IMR-90 (cell line): ENCODE measurements around the gene PRR29. TPM values are rescaled to one million over a fixed set of nuclear protein-coding genes. Genes with fewer than 3 reads are reported as not detected.

ENCODE experiments used
- ATAC-seq: fragments of 200-7000 bp; cut with Tn5 transposase; 2 replicates; pipeline ENCODE4 v1.9.1; 2020; ENCODE audit warnings: low read depth, mild to moderate bottlenecking, moderate library complexity
- BruUV-seq: library from RNA; stranded (reverse); fragments of 400-500 nt; replicated peaks from 2 replicates; lab custom pipeline; 2021; lab: Mats Ljungman, UMichigan
- CTCF ChIA-PET: fragments of 300-600 bp; formaldehyde crosslinking; extraction: SDS; loops from one replicate; lab custom pipeline; 2021; ENCODE audit warnings: antibody characterized with exemption; lab: Yijun Ruan, JAX
- POLR2A ChIA-PET: fragments of 300-600 bp; sonication (Branson Sonifier 250); formaldehyde crosslinking; loops from one replicate; lab custom pipeline; 2022; ENCODE audit warnings: antibody characterized with exemption; ENCODE audit not compliant: unreplicated experiment; lab: Charles Lee
- DNase-seq: peaks from one replicate; pipeline ENCODE4 v3.0.0; 2013
- H2AFZ ChIP-seq: replicated peaks from 2 replicates; pipeline ENCODE3; 2013; ENCODE audit warnings: low read length, mild to moderate bottlenecking; ENCODE audit not compliant: poor library complexity
- H2AK5ac ChIP-seq: 2 replicates; pipeline ENCODE4 v1.6.1; 2013; ENCODE audit warnings: low read depth, low read length, inconsistent platforms
- H2AK9ac ChIP-seq: replicated peaks from 2 replicates; pipeline ENCODE3; 2013; ENCODE audit warnings: mild to moderate bottlenecking, low read depth, low read length, moderate library complexity; ENCODE audit not compliant: poor library complexity
- H2BK120ac ChIP-seq: 2 replicates; pipeline ENCODE4 v1.6.1; 2013; ENCODE audit warnings: low read depth, low read length, inconsistent platforms
- H2BK15ac ChIP-seq: 3 replicates; pipeline ENCODE4 v1.6.1; 2013; ENCODE audit warnings: low read depth, low read length, inconsistent platforms
- H2BK20ac ChIP-seq: 2 replicates; pipeline ENCODE4 v1.6.1; 2013; ENCODE audit warnings: low read depth, mild to moderate bottlenecking, inconsistent platforms, low read length, moderate library complexity
- H2BK5ac ChIP-seq: 2 replicates; pipeline ENCODE4 v1.6.1; 2013; ENCODE audit warnings: mild to moderate bottlenecking, low read depth, low read length, inconsistent platforms; ENCODE audit not compliant: poor library complexity, severe bottlenecking
- H3K14ac ChIP-seq: replicated peaks from 2 replicates; pipeline ENCODE4 v1.6.1; 2013; ENCODE audit warnings: low read depth, low read length, inconsistent platforms
- H3K18ac ChIP-seq: 2 replicates; pipeline ENCODE4 v1.6.1; 2013; ENCODE audit warnings: low read depth, low read length, control low read depth
- H3K23ac ChIP-seq: 2 replicates; pipeline ENCODE4 v1.6.1; 2013; ENCODE audit warnings: low read depth, low read length, inconsistent platforms
- H3K27ac ChIP-seq: 2 replicates; pipeline ENCODE4 v1.5.1; 2013; ENCODE audit warnings: mild to moderate bottlenecking, control low read depth, low read length; ENCODE audit not compliant: insufficient read depth
- H3K27me3 ChIP-seq: 2 replicates; pipeline ENCODE4 v1.6.1; 2013; ENCODE audit warnings: low read length; ENCODE audit not compliant: control insufficient read depth, insufficient read depth
- H3K36me3 ChIP-seq: 2 replicates; pipeline ENCODE4 v1.6.1; 2013; ENCODE audit warnings: low read length, mixed read lengths; ENCODE audit not compliant: control insufficient read depth, insufficient read depth
- H3K4ac ChIP-seq: 2 replicates; pipeline ENCODE4 v1.6.1; 2013; ENCODE audit warnings: low read depth, low read length, inconsistent platforms
- H3K4me1 ChIP-seq: 2 replicates; pipeline ENCODE4 v1.6.1; 2013; ENCODE audit warnings: low read length, mixed read lengths; ENCODE audit not compliant: control insufficient read depth, insufficient read depth
- H3K4me2 ChIP-seq: 2 replicates; pipeline ENCODE4 v1.6.1; 2013; ENCODE audit warnings: low read depth, mild to moderate bottlenecking, control low read depth, low read length, moderate library complexity
- H3K4me3 ChIP-seq: 2 replicates; pipeline ENCODE4 v1.5.1; 2013; ENCODE audit warnings: low read depth, mild to moderate bottlenecking, control low read depth, low read length, moderate library complexity; ENCODE audit not compliant: insufficient read depth
- H3K56ac ChIP-seq: 2 replicates; pipeline ENCODE4 v1.6.1; 2013; ENCODE audit warnings: low read length, inconsistent platforms; ENCODE audit not compliant: insufficient read depth; ENCODE audit errors: extremely low read depth
- H3K79me1 ChIP-seq, 2 experiments: 2 replicates each; pipeline ENCODE4 v1.6.1; 2013; ENCODE audit warnings: low read length in 2 of 2, inconsistent platforms in 1 of 2, low read depth in 1 of 2
- H3K9ac ChIP-seq: 2 replicates; pipeline ENCODE4 v1.6.1; 2013; ENCODE audit warnings: low read depth, low read length, control low read depth
- H3K9me1 ChIP-seq: 2 replicates; pipeline ENCODE4 v1.6.1; 2013; ENCODE audit warnings: low read length, inconsistent platforms; ENCODE audit not compliant: insufficient read depth
- H3K9me3 ChIP-seq: 2 replicates; pipeline ENCODE4 v1.6.1; 2013; ENCODE audit warnings: low read length; ENCODE audit not compliant: control insufficient read depth, insufficient read depth
- H4K20me1 ChIP-seq: 2 replicates; pipeline ENCODE4 v1.6.1; 2013; ENCODE audit warnings: low read length, inconsistent platforms; ENCODE audit not compliant: insufficient read depth
- H4K5ac ChIP-seq: 2 replicates; pipeline ENCODE4 v1.6.1; 2013; ENCODE audit warnings: mild to moderate bottlenecking, low read depth, low read length, control low read depth
- H4K8ac ChIP-seq, 2 experiments: 2 replicates each; pipeline ENCODE4 v1.6.1; 2013; ENCODE audit warnings: low read depth in 2 of 2, low read length in 2 of 2, control low read depth in 1 of 2, inconsistent platforms in 1 of 2
- H4K91ac ChIP-seq: 2 replicates; pipeline ENCODE4 v1.6.1; 2013; ENCODE audit warnings: low read depth, low read length, inconsistent platforms; ENCODE audit not compliant: insufficient read depth
- BHLHE40 ChIP-seq: fragments of 150-350 bp; IDR thresholded peaks from 2 replicates; pipeline ENCODE4 v1.6.1; 2016; ENCODE audit warnings: mild to moderate bottlenecking, low read depth, low read length
- CEBPB ChIP-seq: IDR thresholded peaks from 2 replicates; pipeline ENCODE4 v1.6.1; 2012; ENCODE audit warnings: low read depth, low read length, improper control_type of control experiment
- CHD1 ChIP-seq: IDR thresholded peaks from 2 replicates; pipeline ENCODE4 v1.6.1; 2012; ENCODE audit warnings: low read depth, low read length, improper control_type of control experiment
- CTCF ChIP-seq: conservative IDR thresholded peaks from 2 replicates; pipeline ENCODE4 v1.5.1; 2012; ENCODE audit warnings: mild to moderate bottlenecking, low read depth, low read length, improper control_type of control experiment
- ELK1 ChIP-seq: fragments of 150-350 bp; IDR thresholded peaks from 2 replicates; pipeline ENCODE4 v1.6.1; 2016; ENCODE audit warnings: low read depth, mild to moderate bottlenecking, low read length, moderate library complexity, borderline replicate concordance
- FOS ChIP-seq: fragments of 150-350 bp; IDR thresholded peaks from 2 replicates; pipeline ENCODE4 v1.6.1; 2016; ENCODE audit warnings: low read depth, low read length
- MAFK ChIP-seq: IDR thresholded peaks from 2 replicates; pipeline ENCODE4 v1.6.1; 2012; ENCODE audit warnings: low read depth, low read length, improper control_type of control experiment
- MAZ ChIP-seq: IDR thresholded peaks from 2 replicates; pipeline ENCODE4 v1.6.1; 2012; ENCODE audit warnings: low read depth, mild to moderate bottlenecking, low read length, improper control_type of control experiment, moderate library complexity, borderline replicate concordance
- MXI1 ChIP-seq: IDR thresholded peaks from 2 replicates; pipeline ENCODE4 v1.6.1; 2012; ENCODE audit warnings: low read depth, mild to moderate bottlenecking, low read length, moderate library complexity, borderline replicate concordance
- NFE2L2 ChIP-seq: fragments of 150-350 bp; IDR thresholded peaks from 2 replicates; pipeline ENCODE4 v1.6.1; 2016; ENCODE audit warnings: low read depth, mild to moderate bottlenecking, low read length
- POLR2A ChIP-seq: IDR thresholded peaks from 2 replicates; pipeline ENCODE4 v1.6.1; 2012; ENCODE audit warnings: mild to moderate bottlenecking, low read depth, low read length
- RAD21 ChIP-seq: IDR thresholded peaks from 2 replicates; pipeline ENCODE4 v1.6.1; 2012; ENCODE audit warnings: low read length, improper control_type of control experiment
- RCOR1 ChIP-seq: IDR thresholded peaks from 2 replicates; pipeline ENCODE4 v1.6.1; 2012; ENCODE audit warnings: mild to moderate bottlenecking, low read length, improper control_type of control experiment; ENCODE audit not compliant: insufficient replicate concordance
- RFX5 ChIP-seq: IDR thresholded peaks from 2 replicates; pipeline ENCODE4 v1.8.0; 2012; ENCODE audit warnings: low read depth, mild to moderate bottlenecking, low read length, moderate library complexity
- SMC3 ChIP-seq: fragments of 150-350 bp; IDR thresholded peaks from 2 replicates; pipeline ENCODE4 v1.6.1; 2016; ENCODE audit warnings: low read depth, mild to moderate bottlenecking, antibody characterized with exemption, low read length, moderate library complexity
- WGBS, 2 experiments: methylation state at CpG; one replicate each; pipeline versions ENCODE4 v1.1.5 to v1.1.7; 2013; ENCODE audit warnings: missing lambda C conversion rate in 2 of 2; ENCODE audit not compliant: insufficient read length in 1 of 2; ENCODE audit errors: extremely low coverage in 2 of 2; 5-methylcytosine and 5-hydroxymethylcytosine counted together
- dilution Hi-C: fragments of 300-500 bp; cut with HindIII; formaldehyde crosslinking; loops from one replicate; pipeline ENCODE4 v1.14.3; 2018; ENCODE audit warnings: low sequenced_read_pairs; ENCODE audit not compliant: unreplicated experiment
- in situ Hi-C: fragments of 300-500 bp; cut with MboI; formaldehyde crosslinking; loops from 3 replicates; pipeline ENCODE4 v1.14.3; 2019; ENCODE audit warnings: low sequenced_read_pairs, inconsistent platforms, mixed read lengths
- intact Hi-C: fragments of 100-400 bp; cut with micrococcal nuclease; formaldehyde crosslinking; loops from 2 replicates; pipeline ENCODE4 v1.10.0; 2022
- polyA plus RNA-seq, 3 experiments: library from polyadenylated mRNA; depleted of rRNA; stranded (reverse); fragments of >200 nt; gene quantifications; 2 replicates each; pipeline ENCODE4 v1.2.3, GENCODE V29; 2012; ENCODE audit warnings: low replicate concordance in 1 of 3
- total RNA-seq: library from RNA; depleted of rRNA; stranded (reverse); fragments of >200 nt; gene quantifications from 2 replicates; pipeline ENCODE4 v1.2.3, GENCODE V29; 2012
- TF ChIP-seq, protein P1 (sequence below): fragments of 150-350 bp; IDR thresholded peaks from 2 replicates; pipeline ENCODE4 v1.6.1; 2017; ENCODE audit warnings: mild to moderate bottlenecking, antibody characterized with exemption, low read length, low read depth

Gene PRR29
- total and polyA plus RNA-seq, 2 of the 4 experiments (the other 2 are of a cell fraction), result under 0.01 to 0.17 TPM

DNA sequence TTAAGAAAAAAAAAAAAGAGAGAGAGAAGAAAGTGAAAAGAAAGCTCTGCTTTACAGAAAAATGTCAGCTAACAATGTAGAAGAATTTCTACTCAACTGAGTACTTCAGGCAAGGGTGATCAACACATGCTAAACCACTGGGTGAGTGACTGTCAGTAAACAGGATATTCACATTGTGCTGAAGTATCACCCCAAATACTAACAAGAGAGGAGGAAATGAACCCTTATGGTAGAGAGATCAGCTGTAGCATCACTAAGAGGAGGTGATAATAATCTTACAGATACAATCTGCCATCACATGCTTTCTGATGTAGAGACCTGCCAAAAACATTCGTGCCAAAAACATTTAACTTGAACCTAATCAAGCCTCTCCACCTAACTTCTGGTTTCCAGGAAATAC lies 53.0 kb downstream of the PRR29 start:
- 33% methylated on average over 1 of the region's 1 CpG; no CpG with 5 or more reads in 1 of the 2 experiments for WGBS, 2 experiments
- BruUV-seq, result no TSS peak

More for the DNA sequence above, 53.0 kb downstream of the PRR29 start:
- Histone ChIP-seq H4K5ac (no peak overlapping the region), H2BK120ac (no peak overlapping the region), H4K8ac (no peak overlapping the region), H2AK5ac (no peak overlapping the region), H3K18ac (no peak overlapping the region), H2BK5ac (no peak overlapping the region), H4K20me1 (no peaks in the 10 kb centered on the region), H3K27me3 (no peaks in the 10 kb centered on the region), H3K56ac (no peak overlapping the region), H3K4me1 (no peaks in the 10 kb centered on the region), H3K9ac (no peak overlapping the region), H2AK9ac (no peak overlapping the region), H4K91ac (no peak overlapping the region), H3K4ac (no peak overlapping the region), H2BK20ac (no peak overlapping the region), H2AFZ (no peak overlapping the region), H3K14ac (no peak overlapping the region), H3K4me3 (no peak overlapping the region), H3K9me1 (0 out of 2 replicates have a peak, but pooled peaks cover 2% of the 10 kb centered on the region), H3K27ac (no peak overlapping the region), H3K9me3 (no peaks in the 10 kb centered on the region), H3K36me3 (peaks cover 45% of the 10 kb centered on the region), H2BK15ac (no peak overlapping the region), H3K79me1 (no peaks in the 10 kb centered on the region), H3K23ac (no peak overlapping the region), H3K4me2 (no peak overlapping the region)
- ChIA-PET POLR2A (no interaction called here), CTCF (no interaction called here)
- ATAC-seq (no peak), DNase-seq (no peak)
- dilution Hi-C loops, result no loop called here
- intact Hi-C loops, result no loop called here
- no peak for TF ChIP-seq SMC3
- no peak for TF ChIP-seq ELK1
- TF ChIP-seq BHLHE40, result no peak
- no peak for TF ChIP-seq RFX5
- TF ChIP-seq MAFK, result no peak
- no peak for TF ChIP-seq MAZ
- TF ChIP-seq CEBPB, result no peak
- TF ChIP-seq MXI1, result no peak
- no peak for TF ChIP-seq CTCF
- no peak for TF ChIP-seq POLR2A
- TF ChIP-seq, protein P1, sequence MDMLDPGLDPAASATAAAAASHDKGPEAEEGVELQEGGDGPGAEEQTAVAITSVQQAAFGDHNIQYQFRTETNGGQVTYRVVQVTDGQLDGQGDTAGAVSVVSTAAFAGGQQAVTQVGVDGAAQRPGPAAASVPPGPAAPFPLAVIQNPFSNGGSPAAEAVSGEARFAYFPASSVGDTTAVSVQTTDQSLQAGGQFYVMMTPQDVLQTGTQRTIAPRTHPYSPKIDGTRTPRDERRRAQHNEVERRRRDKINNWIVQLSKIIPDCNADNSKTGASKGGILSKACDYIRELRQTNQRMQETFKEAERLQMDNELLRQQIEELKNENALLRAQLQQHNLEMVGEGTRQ, result no peak
- TF ChIP-seq RAD21, result no peak
- no peak for TF ChIP-seq NFE2L2
- no peak for TF ChIP-seq RCOR1
- no peak for TF ChIP-seq CHD1
- TF ChIP-seq FOS, result no peak
- in situ Hi-C loops, result no loop called here
